IPS-18c (cell line): ENCODE measurements around the gene ETF1.

ENCODE experiments used
- H3K4me3 ChIP-seq: 2 replicates; pipeline ENCODE4 v1.7.0; 2013; ENCODE audit warnings: low read depth, mild to moderate bottlenecking, low read length, moderate library complexity; ENCODE audit not compliant: insufficient read depth
- H3K9me3 ChIP-seq: one replicate; pipeline ENCODE4 v1.6.1; 2013; ENCODE audit warnings: mild to moderate bottlenecking, low read length, moderate library complexity; ENCODE audit not compliant: control insufficient read depth, insufficient read depth

The ETF1 gene

GRCh38 chr5:138461343-138462125 is 81.5 kb downstream of the ETF1 start:
- no peak overlapping the region for H3K4me3 ChIP-seq

GRCh38 chr5:138460032-138460693 is 82.9 kb downstream of the ETF1 start:
- H3K9me3 ChIP-seq: no peaks in the 10 kb centered on the region
- no peak overlapping the region for H3K4me3 ChIP-seq

More at GRCh38 chr5:138461343-138462125, 81.5 kb downstream of the ETF1 start:
- peaks cover 2% of the 10 kb centered on the region for H3K9me3 ChIP-seq

- no peak overlapping the region for H3K4me3 ChIP-seq
- H3K9me3 ChIP-seq: no peaks in the 10 kb centered on the region
Measured at GRCh38 chr5:138459311-138459933, 83.6 kb downstream of the ETF1 start.

GRCh38 chr5:138458856-138459255 is 84.2 kb downstream of the ETF1 start:
- Histone ChIP-seq H3K4me3 (no peak overlapping the region), H3K9me3 (no peaks in the 10 kb centered on the region)

- no peak overlapping the region for H3K4me3 ChIP-seq
Measured at GRCh38 chr5:138458384-138458783, 84.7 kb downstream of the ETF1 start.

GRCh38 chr5:138457531-138458275 is 85.3 kb downstream of the ETF1 start:
- no peak overlapping the region for H3K4me3 ChIP-seq
- H3K9me3 ChIP-seq: no peaks in the 10 kb centered on the region

More at GRCh38 chr5:138458384-138458783, 84.7 kb downstream of the ETF1 start:
- no peaks in the 10 kb centered on the region for H3K9me3 ChIP-seq
